GM18907 (cell line): ENCODE data around the gene PDE8A.
"Not testable (repeated sequence)": the region's sequence is repeated elsewhere in the genome, so short reads cannot be mapped to it uniquely, and the experiment has no call there.

Experiments
- ATAC-seq: cut with Tn5 transposase; IDR thresholded peaks from one replicate; pipeline ENCODE4 v1.9.1; 2021; ENCODE audit warnings: mild to moderate bottlenecking, moderate library complexity; ENCODE audit not compliant: unreplicated experiment

The PDE8A gene

GRCh38 chr15:85164841-85165466 lies 183.3 kb downstream of the PDE8A start:
- no peak for ATAC-seq

- no peak for ATAC-seq
These were observed 185.9 kb downstream of the PDE8A start for GRCh38 chr15:85167568-85167967.

- no peak for ATAC-seq
These were observed 187.1 kb downstream of the PDE8A start for GRCh38 chr15:85168642-85169173.

DNA sequence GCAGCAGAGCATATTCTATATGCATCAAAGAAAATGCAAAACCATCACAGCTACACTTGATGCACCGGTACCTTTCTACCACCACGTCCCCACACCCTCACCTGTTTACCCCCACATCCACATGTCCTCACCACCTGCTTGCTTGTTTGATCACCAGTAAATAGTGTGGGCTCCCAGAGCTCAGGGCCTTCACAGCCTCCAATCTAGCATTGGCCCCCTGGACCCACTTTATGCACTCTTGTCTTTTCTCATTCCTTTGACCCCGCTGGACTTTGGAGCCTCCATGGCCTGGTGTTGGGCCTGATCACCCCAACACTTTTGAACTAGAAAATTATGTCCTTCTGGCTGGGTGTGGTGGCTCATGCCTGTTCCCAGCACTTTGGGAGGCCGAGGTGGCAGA lies 190.1 kb downstream of the PDE8A start:
- ATAC-seq, result no peak

DNA sequence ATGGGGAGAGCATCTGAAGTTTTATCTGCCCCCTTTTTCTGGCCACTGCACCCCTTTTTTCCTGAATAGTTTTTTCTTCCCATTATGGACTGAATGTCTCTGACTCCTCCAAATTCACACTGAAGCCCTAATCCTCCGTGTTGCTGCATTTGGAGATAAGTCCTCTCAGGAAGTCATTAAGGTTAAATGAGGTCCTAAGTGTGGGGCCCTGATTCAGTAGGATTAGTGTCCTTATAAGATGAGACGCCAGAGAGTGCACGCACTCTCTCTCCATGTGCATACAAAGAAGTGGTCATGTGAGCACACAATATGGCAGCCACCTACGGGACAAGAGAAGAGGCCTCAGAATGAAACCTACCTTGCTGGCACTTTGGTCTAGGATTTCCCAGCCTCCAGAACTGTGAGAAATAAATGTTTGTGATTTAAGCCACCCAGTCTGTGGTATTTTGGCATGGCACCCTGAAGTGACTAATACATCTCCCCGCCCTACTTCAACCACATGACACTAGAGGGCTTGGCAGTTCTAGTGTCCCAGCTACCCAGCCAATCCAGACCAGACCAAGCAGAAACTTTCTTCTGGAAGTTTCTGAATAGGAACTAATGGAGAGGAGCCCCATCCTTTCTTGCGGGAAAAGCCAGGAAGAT lies 191.3 kb downstream of the PDE8A start:
- no peak for ATAC-seq

DNA sequence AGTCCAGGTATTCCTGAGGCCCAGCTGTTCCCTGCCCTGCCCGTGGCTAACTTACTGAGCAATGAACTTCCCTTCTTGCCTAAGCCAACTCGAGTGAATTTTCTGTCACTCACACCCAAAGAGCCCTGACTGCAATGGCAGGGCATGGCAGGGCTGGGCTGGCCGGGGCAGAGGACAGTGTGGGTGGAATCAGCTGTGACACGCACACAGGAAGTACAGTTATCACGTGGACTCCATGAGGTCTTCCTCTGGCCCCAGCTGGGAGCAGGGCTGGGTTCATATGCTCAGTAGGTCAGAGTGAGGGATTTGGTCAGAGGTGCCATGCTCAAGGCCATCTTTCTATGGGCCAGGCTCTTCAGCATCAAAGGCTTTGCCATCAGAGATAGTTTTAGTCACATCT lies 192.0 kb downstream of the PDE8A start:
- not testable (repeated sequence) for ATAC-seq

DNA sequence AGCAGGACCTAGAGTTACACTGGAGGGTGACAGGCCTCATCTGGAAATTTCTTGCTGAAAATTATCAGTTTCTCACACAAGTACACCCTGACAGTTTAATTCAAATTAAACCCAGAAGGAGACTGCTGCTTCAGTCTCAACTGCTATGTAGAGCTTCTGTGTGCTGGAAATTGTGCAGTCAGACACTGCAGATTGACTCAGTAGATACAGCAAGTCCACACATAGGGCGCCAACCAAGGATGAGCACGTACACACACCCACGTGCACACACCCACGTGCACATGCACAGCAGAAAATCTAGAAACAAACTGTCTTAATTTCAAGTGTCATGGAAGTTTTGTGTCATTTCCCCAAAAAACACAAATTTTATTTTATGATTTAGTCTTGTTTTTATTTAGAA lies 192.9 kb downstream of the PDE8A start:
- ATAC-seq, result no peak

DNA sequence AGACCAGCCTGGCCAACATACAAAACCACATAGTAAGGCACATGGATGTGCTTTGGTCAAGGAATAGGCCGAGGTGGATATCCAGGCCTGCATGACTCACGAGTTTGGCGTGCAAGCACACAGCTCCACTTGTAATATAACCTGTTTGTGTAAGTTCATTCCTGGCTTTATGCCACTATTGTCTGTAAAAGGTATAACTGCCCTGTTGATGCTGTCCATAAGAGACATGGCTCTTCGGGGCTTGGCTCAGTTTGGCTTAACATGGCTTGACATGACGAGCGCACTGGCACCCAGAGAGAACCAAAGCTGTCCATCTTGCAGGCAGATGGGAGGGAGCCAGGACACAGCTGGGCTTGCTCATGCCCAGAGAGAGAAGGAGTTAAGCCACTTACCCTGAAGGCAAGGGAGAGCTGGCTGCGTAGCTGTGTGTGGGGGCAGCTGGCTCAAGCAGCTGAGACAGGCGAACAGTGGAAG lies 195.4 kb downstream of the PDE8A start:
- ATAC-seq, result not testable (repeated sequence)

- no peak for ATAC-seq
These were observed 196.7 kb downstream of the PDE8A start for GRCh38 chr15:85178308-85178707.

DNA sequence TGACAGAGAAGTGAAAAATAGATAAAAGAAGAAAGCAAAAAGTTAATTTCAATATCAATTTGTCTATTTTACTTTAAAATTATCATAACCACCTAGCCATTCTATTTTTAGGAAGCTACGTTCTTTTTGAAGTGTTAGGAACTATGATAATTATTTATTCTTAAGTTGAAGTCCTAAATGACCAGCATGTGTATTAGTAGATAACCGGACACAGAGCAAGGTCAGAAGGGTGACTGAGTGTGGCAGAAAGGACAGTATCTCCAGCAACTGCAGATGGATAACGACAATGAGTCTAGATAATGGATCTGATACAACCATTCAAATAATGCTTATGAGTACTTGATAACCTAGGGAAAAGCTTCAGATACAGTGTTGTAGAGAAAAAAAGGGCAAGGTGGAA lies 198.0 kb downstream of the PDE8A start:
- no peak for ATAC-seq

DNA sequence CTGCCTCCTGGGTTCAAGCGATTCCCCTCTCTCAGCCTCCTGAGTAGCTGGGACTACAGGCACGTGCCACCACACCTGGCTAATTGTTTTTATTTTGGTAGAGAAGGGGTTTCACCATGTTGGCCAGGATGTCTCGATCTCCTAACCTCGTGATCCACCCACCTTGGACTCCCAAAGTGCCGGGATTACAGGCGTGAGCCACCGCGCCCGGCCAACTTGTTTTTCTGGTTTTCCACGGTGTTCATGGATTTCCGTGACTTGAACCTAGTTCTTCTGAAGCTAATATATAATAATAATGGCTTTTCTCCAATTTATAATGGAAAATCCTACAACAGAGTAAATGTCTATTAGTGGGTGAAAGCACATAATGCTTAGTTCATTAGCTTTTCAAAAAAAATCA lies 203.7 kb downstream of the PDE8A start:
- ATAC-seq, result not testable (repeated sequence)

DNA sequence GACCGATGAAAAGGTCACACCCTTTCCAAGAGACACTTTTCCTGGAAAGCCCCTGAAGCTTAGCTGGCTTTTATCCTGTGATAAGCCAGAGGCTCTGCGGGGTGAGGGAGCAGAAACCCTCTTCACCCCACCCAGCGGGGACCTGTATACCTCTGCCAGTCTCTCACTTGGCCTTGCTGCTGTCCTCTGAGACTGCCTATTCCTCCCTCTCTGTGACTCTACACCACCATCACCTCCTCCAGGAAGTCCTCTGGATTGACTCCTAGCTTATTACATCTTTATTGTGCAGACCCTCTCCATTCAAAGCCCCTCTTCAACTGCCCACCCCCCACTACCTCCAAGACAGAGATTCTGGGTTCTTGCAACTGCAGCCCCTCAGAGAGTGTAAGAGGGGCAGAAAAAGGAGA lies 206.5 kb downstream of the PDE8A start:
- ATAC-seq, result not testable (repeated sequence)
